Measurements from ENCODE around the gene RHOBTB3.
"Not testable (repeated sequence)": the region's sequence is repeated elsewhere in the genome, so short reads cannot be mapped to it uniquely, and the experiment has no call there.

The RHOBTB3 gene

DNA sequence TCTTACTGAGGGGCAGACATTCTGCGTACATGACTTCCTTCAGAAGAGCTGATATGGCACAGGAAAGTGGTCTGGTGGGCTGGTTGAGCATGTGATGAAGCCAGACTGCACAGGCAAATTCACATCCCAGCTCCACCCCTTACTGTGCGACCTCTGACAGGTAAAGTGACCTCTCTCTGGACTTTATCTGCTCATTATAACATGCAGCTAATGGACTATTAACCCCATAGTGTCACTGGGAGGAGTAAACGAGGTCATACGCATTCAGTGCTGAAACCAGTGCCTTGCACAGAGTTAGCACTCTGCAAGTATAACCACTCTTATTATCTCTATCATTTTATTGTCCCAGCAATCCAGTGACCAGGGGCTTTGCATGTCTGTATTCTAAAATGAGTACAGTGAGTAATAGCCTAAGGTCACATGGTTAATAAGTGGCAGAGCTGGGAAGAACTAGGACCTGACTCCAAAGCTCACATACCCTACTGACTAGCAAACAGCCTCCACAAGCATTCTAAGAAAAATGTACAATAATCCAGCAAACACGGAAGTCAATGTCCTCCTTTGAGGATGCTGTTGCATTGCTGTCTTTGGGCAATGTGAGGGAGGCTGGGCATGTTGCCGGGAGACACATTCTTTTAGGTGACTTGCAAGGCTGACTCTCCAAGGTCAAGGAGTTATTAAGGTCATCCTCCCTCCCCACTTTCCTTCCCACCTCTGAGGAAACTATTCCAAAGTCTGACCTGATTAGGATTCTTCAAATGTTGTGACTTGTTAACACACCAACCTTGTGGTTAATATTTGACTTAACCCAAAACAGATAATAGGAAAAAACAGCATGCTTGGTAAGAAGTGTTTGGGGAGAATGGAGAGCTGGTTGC is 72.4 kb downstream of the RHOBTB3 start:
- peak; percentile 22 for DNase-seq

DNA sequence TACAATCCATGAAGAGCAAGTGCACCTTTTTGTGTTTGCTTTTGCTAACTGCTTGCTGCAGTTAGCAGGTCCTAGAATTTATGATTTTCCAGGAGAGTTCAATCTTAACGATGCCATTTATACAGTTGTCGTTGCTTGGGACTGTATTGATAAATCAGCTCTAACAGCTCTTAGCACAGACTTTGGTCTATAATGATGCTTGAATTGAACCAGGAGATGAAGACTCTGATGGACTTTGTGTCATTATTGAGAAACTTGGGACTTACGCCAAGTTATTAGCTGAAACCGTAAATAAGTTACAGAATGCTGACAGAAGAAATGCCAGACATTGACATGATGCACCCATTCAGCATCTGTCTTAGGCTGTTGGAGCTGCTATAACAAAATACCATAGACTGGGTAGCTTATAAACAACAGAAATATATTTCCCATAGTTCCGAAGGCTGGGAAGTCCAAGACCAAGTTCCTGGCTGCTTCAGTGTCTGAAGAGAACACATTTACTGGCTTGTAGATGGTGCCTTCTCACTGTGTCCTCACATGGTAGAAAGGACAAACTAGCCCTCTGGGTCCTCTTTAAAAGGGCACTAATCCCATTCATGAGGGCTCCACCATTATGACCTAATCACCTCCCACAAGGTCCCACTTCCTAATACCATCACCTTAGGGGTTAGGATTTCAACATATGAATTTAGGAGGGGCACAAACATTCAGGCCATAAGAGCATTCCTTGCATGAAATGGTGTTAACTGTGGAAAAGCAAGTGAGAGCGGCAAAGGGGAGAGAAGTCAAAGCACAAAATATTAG is 73.8 kb downstream of the RHOBTB3 start:
- DNase-seq = no peak

DNA sequence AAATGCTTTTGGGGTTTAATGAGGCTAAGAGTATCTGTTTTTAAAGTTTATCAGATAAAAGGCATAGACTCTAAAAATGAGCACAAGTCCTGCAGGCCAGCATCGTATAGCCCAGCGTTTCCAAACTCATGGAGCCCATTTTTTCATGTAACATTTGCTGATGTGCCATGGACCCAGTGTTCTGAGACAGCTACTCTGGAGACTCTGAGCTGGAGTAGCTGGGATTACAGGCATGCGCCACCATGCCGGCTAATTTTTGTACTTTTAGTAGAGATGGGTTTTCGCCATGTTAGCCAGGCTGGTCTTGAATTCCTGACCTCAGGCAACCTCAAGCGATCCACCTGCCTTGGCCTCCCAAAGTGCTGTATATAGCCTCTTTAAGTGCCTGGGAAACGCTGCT is 75.6 kb downstream of the RHOBTB3 start:
- no peak for DNase-seq

DNA sequence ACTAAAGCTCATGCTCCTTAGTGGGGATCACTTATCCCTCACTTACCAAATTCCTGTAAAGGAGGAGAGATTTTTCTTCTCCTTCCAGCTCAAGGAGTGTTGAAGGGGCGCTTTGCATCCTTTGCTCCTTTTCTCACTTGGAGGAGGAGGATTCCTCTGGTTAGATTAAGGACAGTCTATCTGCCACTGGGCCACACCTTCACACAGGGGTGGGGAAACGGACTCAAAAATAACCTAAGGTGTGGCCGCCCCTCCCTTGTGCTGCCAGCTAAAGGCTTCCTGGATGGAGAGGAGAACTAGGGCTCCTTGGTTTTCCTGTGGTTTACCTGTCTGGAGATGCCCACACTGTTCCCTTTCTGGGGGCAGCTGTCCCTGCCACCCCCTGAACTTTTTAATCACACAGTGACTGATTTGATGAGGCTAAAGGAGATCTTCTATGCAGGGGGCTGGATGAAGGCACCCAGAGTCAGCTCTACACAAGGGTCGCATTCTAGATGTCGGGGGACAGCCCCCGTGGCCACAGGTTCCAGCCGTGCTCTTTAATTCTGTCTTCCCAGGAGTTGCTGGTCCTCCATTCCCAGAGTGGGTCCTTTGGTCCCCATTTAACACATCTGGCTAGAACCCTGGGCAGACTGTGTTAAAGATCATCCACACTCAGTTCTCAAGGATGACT is 77.0 kb downstream of the RHOBTB3 start:
- no peak for DNase-seq

DNA sequence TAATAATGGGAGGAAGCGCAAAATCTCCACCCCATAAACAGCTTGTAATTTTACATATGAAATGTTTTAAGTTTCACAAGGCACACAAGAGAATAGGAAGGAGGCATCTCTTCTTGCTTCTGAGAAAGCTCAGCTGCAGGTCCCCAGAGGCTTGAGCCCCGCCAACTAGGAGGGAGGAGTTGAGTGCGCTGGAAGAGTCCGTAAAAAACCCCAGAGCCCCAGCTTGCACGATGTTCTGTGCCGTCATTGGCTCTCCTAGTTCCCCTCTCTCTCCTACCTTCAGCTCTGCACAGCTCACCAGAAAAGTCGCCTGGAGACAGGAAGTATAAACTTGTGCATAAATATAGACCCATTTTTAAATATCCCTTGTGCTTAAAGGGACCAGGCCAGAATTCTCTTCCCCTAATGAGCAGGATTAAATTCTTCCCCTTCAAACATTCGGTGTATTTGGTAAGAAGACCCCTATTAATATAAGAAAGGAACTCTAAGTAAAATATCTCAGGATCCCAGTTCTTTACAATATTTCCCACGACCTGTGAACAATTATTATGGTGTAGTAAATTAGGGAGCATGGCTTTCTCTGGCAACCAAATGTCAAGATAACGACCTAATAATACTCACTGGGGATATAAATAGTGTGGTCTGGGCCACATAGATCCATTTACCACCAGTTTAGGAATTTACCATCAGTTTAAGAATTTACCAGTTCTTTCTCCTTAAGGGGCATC is 77.7 kb downstream of the RHOBTB3 start:
- DNase-seq = no peak

DNA sequence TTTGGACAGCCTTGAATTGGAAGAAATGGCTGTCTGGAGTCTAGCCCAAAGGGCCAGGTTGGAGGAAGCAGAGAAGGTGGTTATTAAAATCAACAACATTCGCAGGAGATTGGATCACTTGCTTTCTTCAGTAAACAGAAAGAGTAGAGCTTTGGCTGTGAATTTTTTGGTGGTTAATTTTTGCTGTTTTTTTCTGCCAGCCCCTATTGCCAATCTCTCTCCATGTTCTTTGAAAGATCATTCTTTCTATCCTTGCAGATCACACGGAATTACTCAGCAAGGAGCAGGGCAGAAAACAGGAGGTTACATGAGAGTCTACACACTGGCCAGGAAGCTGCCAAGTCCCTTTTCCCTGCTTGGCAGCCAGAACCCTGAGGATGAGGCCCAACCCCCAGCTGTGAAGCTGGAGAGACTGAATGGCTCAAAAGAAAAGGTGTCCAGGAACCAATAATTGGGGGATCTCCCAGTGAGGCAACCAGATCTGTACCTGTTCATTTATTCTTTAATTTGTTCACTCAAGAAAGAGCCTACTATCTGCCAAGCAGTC is 78.4 kb downstream of the RHOBTB3 start:
- DNase-seq = no peak

DNA sequence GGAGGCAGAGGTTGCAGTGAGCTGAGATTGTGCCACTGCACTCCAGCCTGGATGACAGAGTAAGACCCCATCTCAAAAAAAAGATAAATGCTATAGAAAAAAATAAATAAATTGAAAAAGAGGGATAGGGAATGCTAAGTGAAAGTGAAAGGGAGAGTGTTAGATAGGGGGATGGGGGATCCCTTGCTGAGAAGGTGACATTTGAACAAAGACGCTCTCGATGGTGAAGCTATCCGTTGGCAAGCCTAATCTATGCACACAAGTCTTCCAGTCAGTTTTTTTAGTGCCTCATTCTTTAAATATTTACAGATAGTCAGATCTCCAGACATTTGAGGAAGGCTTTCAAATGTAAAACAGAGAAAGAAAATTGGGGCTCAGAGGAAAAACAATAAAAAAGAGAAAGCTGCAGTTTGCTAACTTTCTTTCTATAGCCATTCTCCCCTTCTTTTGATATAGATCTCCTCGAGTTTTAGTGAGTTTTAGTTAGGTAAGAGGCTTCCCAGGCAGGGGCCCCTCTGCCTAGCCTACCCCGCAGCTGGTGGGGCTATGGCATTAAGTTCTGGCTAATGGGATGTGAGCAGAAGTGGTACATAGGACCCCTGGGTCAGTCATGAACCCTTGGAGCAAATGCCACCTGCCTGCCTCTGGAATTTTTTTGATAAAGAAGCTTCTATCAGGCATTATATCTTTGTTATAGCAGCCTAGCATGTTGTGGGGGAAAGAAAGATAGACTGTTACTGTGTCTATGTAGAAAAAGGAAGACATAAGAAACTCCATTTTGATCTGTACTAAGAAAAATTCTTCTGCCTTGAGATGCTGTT is 79.4 kb downstream of the RHOBTB3 start:
- DNase-seq = no peak

DNA sequence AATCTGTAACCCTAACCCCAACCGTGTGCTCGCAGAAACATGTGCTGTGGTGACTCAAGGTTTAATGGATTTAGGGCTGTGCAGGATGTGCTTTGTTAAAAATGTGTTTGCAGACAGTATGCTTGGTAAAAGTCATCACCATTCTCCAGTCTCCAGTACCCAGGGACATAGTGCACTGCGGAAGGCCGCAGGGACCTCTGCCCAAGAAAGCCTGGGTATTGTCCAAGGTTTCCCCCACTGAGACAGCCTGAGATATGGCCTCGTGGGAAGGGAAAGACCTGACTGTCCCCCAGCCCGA is 79.9 kb downstream of the RHOBTB3 start:
- not testable (repeated sequence) for DNase-seq

DNA sequence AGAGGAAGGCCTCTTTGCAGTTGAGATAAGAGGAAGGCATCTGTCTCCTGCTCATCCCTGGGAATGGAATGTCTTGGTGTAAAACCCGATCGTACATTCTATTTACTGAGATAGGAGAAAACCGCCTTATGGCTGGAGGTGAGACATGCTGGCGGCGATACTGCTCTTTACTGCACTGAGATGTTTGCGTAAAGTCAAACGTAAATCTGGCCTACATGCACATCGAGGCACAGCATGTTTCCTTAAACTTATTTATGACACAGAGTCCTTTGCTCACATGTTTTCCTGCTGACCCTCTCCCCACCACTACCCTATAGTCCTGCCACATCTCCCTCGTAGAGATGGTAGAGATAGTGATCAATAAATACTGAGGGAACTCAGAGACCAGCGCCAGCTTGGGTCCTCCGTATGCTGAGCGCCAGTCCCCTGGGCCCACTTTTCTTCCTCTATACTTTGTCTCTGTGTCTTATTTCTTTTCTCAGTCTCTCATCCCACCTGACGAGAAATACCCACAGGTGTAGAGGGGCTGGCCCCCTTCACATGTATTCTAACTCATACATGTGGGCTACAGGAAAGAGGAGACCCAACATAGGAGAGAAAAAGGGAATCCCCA is 80.4 kb downstream of the RHOBTB3 start:
- not testable (repeated sequence) for DNase-seq

DNA sequence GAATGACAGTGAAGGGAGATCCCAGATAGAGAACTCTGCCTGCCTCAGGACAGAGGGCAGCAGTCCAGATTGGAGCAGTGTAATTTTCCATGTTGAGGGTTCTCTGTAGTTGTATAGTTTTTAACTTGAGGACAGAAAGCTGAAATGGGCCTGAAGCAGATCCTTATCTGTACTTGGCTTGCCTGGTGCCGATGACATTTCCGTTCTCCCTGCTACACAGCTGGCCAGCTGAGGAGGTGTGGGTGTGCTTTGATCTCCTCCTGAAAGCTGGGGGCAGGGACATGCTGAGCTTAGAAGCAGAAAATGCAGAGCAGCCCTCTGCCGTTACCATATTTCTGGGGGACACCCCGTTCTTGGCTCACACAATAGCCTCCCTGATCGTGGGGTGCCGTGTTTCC is 80.9 kb downstream of the RHOBTB3 start:
- no peak for DNase-seq

DNA sequence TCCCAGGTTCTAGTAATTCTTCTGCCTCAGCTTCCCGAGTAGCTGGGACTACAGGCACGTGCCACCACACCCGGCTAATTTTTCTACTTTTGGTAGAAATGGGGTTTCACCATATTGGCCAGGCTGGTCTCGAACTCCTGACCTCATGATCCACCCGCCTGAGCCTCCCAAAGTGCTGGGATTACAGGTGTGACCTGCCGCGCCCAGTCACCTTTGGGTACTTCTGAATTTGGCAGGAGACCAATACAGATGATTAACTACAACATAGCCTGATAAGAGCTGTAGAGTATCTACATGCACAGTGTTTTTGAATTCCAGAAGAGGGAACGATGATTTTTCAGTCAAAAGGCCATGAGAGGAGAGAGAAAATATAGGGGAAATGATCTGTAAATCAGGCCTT is 81.9 kb downstream of the RHOBTB3 start:
- DNase-seq = not testable (repeated sequence)

DNA sequence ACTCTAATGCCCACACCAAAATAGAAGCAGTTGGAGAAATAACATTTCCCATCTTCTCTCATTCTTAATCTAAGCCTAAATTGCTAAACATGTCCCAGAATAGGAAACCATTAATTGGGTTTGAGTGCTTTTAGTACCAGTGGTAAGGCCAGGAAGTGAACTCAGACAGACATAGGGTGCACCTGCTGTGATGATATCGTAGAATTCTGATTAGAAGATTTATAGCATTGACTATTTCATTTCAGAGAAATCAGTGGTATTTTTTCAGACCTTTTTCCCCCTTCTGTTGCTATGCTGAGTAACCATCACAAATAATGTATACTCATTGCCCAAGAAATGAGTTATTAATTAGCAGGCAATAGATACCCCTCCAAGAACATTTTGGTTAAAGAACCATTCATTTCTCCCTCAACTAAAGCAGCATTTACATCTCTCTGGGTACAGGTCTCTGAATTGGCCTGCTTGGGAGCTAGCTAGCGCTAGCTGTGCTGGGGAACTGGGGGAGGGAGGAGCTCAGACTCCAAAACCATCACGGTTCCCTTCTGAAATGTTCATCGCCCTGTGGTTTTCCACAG is 84.1 kb downstream of the RHOBTB3 start:
- no peak for DNase-seq

DNA sequence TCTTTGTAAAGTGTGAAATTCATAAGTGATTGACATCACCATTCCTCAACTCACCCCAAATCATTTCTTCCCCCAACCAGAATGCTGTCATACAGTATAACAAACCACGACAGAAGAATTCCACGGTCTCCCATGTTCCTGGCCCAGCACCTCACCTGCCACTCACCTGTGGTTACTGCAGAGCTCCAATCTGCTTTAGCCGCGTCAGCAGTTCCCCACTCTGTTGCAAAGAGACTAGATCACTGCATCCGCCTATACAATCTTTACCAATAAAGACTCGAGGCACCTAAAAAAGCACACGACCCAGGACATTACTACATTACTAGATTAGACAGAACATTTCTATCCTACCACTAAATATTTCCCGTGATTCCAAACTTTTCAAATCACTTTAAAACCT is 85.2 kb downstream of the RHOBTB3 start:
- DNase-seq = no peak

DNA sequence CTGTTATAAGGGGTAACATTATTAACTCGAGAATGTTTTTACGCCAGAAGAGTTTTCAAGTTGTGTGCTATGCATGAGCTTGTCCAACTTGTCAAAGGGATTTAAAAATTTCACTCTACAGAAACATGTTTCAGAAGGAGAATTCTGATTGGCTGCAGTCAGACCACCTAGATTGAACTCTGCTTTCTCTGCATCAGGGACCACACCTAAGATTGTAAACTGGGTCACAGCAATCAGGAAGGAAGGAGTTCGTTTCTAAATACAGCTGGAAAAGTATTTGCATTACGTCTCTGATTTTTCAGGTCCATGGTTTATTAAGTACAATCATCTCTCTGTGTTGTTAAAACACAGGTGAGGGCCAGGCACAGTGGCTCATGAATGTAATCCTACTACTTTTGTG is 85.6 kb downstream of the RHOBTB3 start:
- no peak for DNase-seq

DNA sequence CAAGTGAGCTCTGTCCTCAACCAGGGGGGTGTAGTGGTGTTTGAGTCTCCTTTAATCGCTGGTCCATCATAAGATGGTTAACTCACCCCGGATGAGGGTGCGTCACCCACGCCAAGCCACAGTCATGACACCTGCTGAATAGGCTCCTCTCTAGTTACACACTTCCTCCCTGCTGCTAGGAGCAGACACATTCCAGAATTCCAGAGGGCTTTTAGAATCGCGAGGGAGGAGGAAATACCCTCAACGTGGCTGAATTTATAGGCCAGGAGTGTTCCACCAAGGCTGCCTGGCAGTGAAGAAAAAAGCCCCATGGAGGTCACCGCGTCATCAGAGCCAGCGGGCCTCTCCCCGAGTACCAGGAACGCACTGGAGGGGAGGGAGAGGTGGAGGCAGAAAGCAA is 86.3 kb downstream of the RHOBTB3 start:
- no peak for DNase-seq

DNA sequence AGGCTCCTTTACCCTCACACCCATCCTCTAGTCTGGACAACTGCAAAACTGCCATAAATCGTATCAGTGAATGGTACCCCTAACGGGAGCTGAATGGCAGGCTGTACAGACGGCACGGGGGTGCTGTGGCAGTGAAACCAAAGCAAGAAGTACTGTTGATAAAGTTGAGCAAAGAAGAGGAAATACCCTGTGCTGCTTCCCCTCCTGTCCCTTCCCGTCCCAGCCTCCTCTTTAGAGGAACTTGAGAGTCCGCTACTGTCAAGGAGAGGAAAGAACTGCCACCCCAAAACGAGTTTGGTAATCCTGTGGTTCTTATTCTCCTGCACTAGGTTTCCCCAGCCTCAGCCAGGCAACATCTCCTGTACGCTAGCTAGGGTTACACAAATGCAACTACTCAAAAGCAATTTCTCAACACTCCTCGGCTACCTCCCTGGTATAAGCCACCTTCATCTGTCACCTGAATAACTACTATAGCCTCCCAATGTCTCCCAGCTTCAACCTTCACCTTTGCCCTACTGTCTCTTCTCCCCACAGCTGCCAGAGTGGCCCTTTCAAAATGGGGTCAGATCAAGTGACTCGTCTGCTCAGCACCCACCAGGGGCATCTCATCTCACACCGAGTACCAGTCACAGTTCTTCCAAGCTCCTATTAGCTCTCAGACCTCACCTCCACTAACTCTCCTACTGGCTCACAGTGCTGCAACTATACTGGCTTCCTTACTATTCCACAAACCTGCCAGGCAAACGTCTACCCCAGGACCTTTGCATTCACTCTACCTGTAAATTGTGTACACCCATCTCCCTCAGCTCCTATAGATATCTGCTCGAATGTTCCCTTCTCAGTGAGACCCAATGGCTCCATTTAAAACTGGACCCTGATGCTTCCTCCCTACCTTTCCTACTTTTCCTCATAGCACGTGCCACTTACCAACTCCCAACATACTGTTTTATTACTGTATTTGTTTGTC is 87.3 kb downstream of the RHOBTB3 start:
- DNase-seq = no peak

DNA sequence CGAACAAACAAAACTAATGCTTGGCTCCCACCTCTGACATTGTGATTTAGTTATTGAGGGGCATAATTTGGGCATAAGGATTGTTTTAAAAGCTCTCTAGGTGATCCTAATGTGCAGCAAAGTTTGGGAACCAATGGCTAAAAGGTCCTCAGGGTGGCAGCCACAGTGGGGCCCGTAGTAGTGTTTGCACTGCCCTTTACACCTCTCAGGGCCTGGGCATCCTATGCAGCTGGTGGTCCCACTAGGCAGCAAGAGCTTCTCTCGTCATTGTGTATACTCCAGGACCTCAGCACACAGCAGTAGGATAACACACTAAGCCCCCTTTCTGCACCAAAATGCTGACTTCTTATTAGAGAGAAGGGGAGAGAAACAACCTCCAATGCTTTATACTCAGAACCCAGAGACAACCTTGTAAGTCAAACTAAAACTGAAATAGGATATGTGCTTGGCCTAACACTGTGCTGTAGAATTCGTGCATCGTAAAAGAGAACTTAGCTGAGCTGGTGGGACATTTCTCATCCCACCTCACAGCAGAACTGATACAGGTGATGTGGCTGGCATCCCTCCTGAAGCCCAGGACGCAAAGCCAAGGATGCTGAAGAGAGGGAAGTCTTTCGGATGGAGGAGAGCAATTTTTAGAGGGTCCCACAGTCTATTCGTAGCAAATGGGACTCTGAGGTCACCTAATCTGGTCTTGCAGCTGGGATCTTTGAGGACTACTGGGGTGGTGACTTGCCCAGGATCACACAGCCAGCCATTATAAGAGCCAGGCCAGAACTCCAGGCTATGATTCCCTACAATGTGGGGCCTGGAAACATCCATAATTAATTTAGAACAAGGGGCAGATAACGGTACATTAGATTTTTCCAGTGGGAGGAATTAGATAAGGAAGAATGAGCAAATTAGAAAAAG is 90.2 kb downstream of the RHOBTB3 start:
- no peak for DNase-seq

DNA sequence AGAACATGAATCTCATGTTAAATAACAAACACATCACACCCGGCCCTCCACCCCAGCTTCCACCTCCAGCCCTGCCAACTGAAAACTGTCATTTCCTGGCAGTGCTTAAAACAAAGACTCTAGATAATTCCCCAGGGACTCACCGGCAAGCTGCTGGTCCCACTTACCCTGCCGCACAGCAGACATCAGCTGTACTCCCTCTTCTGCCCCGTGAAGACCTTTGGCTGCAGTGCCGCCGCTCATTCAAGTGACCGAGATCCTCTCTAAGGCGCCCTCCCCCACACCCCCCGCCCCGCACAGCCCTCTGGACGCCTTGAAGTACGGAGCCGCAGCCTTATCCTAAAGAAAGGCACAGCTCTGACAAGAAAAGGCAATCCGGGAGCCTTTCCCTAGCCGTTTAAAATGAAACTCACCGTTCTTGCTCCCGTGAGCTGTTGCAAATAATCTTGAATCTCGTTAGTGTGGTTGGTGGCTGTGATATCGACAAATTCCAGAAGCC is 91.0 kb downstream of the RHOBTB3 start:
- peak; percentile 59 for DNase-seq

Data from DMS53 (cell line).